GM18508 (cell line): ENCODE results near the gene SNAPC4.

ENCODE experiments used
- ATAC-seq: cut with Tn5 transposase; IDR thresholded peaks from one replicate; pipeline ENCODE4 v1.9.1; 2021; ENCODE audit warnings: moderate number of reproducible peaks; ENCODE audit not compliant: insufficient read depth, unreplicated experiment

Gene SNAPC4

GRCh38 chr9:136395020-136395340 lies 5.0 kb downstream of the SNAPC4 start:
- ATAC-seq, result no peak

- ATAC-seq, result no peak
These were observed 5.5 kb downstream of the SNAPC4 start for GRCh38 chr9:136394312-136395019.

- no peak for ATAC-seq
These were observed 6.4 kb downstream of the SNAPC4 start for GRCh38 chr9:136393531-136393930.

GRCh38 chr9:136392538-136393449 lies 7.2 kb downstream of the SNAPC4 start:
- ATAC-seq, result no peak

- no peak for ATAC-seq
These were observed 8.0 kb downstream of the SNAPC4 start for GRCh38 chr9:136391737-136392537.

- no peak for ATAC-seq
These were observed 10.6 kb downstream of the SNAPC4 start for GRCh38 chr9:136389396-136389795.

GRCh38 chr9:136387217-136387616 lies 12.8 kb downstream of the SNAPC4 start:
- no peak for ATAC-seq

- ATAC-seq, result no peak
These were observed 14.0 kb downstream of the SNAPC4 start for GRCh38 chr9:136386018-136386417.

GRCh38 chr9:136385015-136385414 lies 15.0 kb downstream of the SNAPC4 start:
- no peak for ATAC-seq

- no peak for ATAC-seq
These were observed 16.5 kb downstream of the SNAPC4 start for GRCh38 chr9:136383436-136383835.

GRCh38 chr9:136381966-136382513 lies 17.9 kb downstream of the SNAPC4 start:
- ATAC-seq, result no peak

GRCh38 chr9:136381311-136381710 lies 18.7 kb downstream of the SNAPC4 start:
- no peak for ATAC-seq

GRCh38 chr9:136380381-136380780 lies 19.6 kb downstream of the SNAPC4 start:
- ATAC-seq, result no peak

GRCh38 chr9:136379891-136380290 lies 20.1 kb downstream of the SNAPC4 start:
- no peak for ATAC-seq

- no peak for ATAC-seq
These were observed 20.6 kb downstream of the SNAPC4 start for GRCh38 chr9:136379401-136379800.

GRCh38 chr9:136379003-136379287 lies 21.0 kb downstream of the SNAPC4 start:
- no peak for ATAC-seq

GRCh38 chr9:136378170-136379002 lies 21.6 kb downstream of the SNAPC4 start:
- no peak for ATAC-seq

GRCh38 chr9:136377341-136378169 lies 22.4 kb downstream of the SNAPC4 start:
- no peak for ATAC-seq

GRCh38 chr9:136376457-136376856 lies 23.5 kb downstream of the SNAPC4 start:
- ATAC-seq, result no peak
